Measurements from ENCODE around the gene STK39.

STK39 gene

GRCh38 chr2:168160897-168161296 lies 86.5 kb downstream of the STK39 start:
- H2BK5ac ChIP-seq (ENCODE audit: low read depth, low read length, poor library complexity, severe bottlenecking): no peak overlapping the region

GRCh38 chr2:168159754-168160585 lies 87.4 kb downstream of the STK39 start:
- Histone ChIP-seq H3K4me3 (ENCODE audit: insufficient read depth in 1 of 2, low read depth in 1 of 2, low read length in 2 of 2) (no peak overlapping the region), H4K8ac (ENCODE audit: low read length) (peak overlapping the region; percentile 9), H3K9me3 (ENCODE audit: control insufficient read depth, low read length) (no peaks in the 10 kb centered on the region), H4K91ac (ENCODE audit: low read length) (no peak overlapping the region), H2BK5ac (ENCODE audit: low read depth, low read length, poor library complexity, severe bottlenecking) (no peak overlapping the region), H3K18ac (ENCODE audit: low read depth in 1 of 2, low read length in 2 of 2) (no peak overlapping the region), H2BK120ac (ENCODE audit: low read depth, low read length) (no peak overlapping the region), H3K27me3 (ENCODE audit: control insufficient read depth in 1 of 2, insufficient read depth in 1 of 2, low read length in 2 of 2) (no peaks in the 10 kb centered on the region), H2AFZ (ENCODE audit: low read depth, low read length) (no peak overlapping the region), H3K4me1 (ENCODE audit: control insufficient read depth, insufficient read depth, low read depth, low read length) (peaks cover 1% of the 10 kb centered on the region), H3K23ac (ENCODE audit: low read length in 2 of 2) (peak overlapping the region in 1 of 2 experiments; percentile 67), H2BK15ac (ENCODE audit: low read depth, poor library complexity, severe bottlenecking) (no peak overlapping the region), H3K4ac (ENCODE audit: low read depth in 1 of 2, low read length in 2 of 2) (no peak overlapping the region), H3K4me2 (ENCODE audit: low read length, poor library complexity, severe bottlenecking) (no peak overlapping the region), H2BK12ac (ENCODE audit: low read length in 2 of 2) (no peak overlapping the region), H3K36me3 (ENCODE audit: control insufficient read depth in 1 of 2, insufficient read depth in 2 of 2, low read depth in 1 of 2, low read length in 2 of 2) (peaks cover 0 to 43% of the 10 kb centered on the region in 2 experiments), H2AK5ac (ENCODE audit: low read length, severe bottlenecking) (no peak overlapping the region), H3K9ac (ENCODE audit: low read length) (no peak overlapping the region), H3K79me1 (replicated peaks; ENCODE audit: low read length, poor library complexity, severe bottlenecking) (peaks cover 10% of the 10 kb centered on the region), H3K14ac (ENCODE audit: low read length in 2 of 2) (no peak overlapping the region), H3K27ac (ENCODE audit: low read length, poor library complexity, severe bottlenecking) (no peak overlapping the region)
- 84% methylated on average over 8 of the region's 8 CpGs for WGBS
- no peak for DNase-seq

More at GRCh38 chr2:168160897-168161296, 86.5 kb downstream of the STK39 start:
- H3K4me2 ChIP-seq (ENCODE audit: low read length, poor library complexity, severe bottlenecking): no peak overlapping the region
- H3K4ac ChIP-seq (ENCODE audit: low read depth in 1 of 2, low read length in 2 of 2): no peak overlapping the region
- H2AK5ac ChIP-seq (ENCODE audit: low read length, severe bottlenecking): no peak overlapping the region
- peaks cover 0 to 39% of the 10 kb centered on the region in 2 experiments for H3K36me3 ChIP-seq (ENCODE audit: control insufficient read depth in 1 of 2, insufficient read depth in 2 of 2, low read depth in 1 of 2, low read length in 2 of 2)
- no peak overlapping the region for H3K23ac ChIP-seq (ENCODE audit: low read length in 2 of 2)
- DNase-seq: no peak
- no peak overlapping the region for H4K8ac ChIP-seq (ENCODE audit: low read length)
- H3K9ac ChIP-seq (ENCODE audit: low read length): no peak overlapping the region
- H3K4me1 ChIP-seq (ENCODE audit: control insufficient read depth, insufficient read depth, low read depth, low read length): no peaks in the 10 kb centered on the region
- no peak overlapping the region for H2BK15ac ChIP-seq (ENCODE audit: low read depth, poor library complexity, severe bottlenecking)
- H3K4me3 ChIP-seq (ENCODE audit: insufficient read depth in 1 of 2, low read depth in 1 of 2, low read length in 2 of 2): no peak overlapping the region
- no peaks in the 10 kb centered on the region for H3K9me3 ChIP-seq (ENCODE audit: control insufficient read depth, low read length)
- H4K91ac ChIP-seq (ENCODE audit: low read length): no peak overlapping the region
- H3K79me1 ChIP-seq (replicated peaks; ENCODE audit: low read length, poor library complexity, severe bottlenecking): peaks cover 13% of the 10 kb centered on the region
- no peak overlapping the region for H2AFZ ChIP-seq (ENCODE audit: low read depth, low read length)
- H2BK120ac ChIP-seq (ENCODE audit: low read depth, low read length): no peak overlapping the region
- no peak overlapping the region for H3K27ac ChIP-seq (ENCODE audit: low read length, poor library complexity, severe bottlenecking)
- H2BK12ac ChIP-seq (ENCODE audit: low read length in 2 of 2): no peak overlapping the region
- no peaks in the 10 kb centered on the region for H3K27me3 ChIP-seq (ENCODE audit: control insufficient read depth in 1 of 2, insufficient read depth in 1 of 2, low read length in 2 of 2)
- no peak overlapping the region for H3K14ac ChIP-seq (ENCODE audit: low read length in 2 of 2)
- 69% methylated on average over 6 of the region's 7 CpGs for WGBS
- H3K18ac ChIP-seq (ENCODE audit: low read depth in 1 of 2, low read length in 2 of 2): no peak overlapping the region

DNA sequence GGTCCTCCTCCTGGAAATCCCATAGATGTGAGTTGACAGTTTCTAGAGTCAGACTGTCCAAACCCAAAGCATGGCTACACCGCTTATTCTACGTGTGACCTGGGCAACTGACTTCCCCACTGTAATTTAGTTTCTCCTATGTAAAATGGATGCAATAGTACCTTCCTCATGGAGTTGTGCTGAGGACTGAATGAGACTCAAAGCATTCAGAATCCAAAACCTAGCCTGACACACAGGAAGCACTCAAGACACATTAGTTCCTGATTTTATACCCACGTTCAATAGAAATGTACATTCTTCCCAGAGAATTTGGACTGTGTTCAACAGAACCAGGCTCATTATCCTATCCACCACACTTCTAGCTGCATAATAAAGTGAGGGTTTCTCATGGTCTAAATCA lies 88.8 kb downstream of the STK39 start:
- no peak overlapping the region for H2BK5ac ChIP-seq (ENCODE audit: low read depth, low read length, poor library complexity, severe bottlenecking)
- no peak overlapping the region for H3K4me2 ChIP-seq (ENCODE audit: low read length, poor library complexity, severe bottlenecking)
- H3K14ac ChIP-seq (ENCODE audit: low read length in 2 of 2): no peak overlapping the region
- no peak overlapping the region for H3K27ac ChIP-seq (ENCODE audit: low read length, poor library complexity, severe bottlenecking)
- H2BK120ac ChIP-seq (ENCODE audit: low read depth, low read length): no peak overlapping the region
- H3K27me3 ChIP-seq (ENCODE audit: control insufficient read depth in 1 of 2, insufficient read depth in 1 of 2, low read length in 2 of 2): no peaks in the 10 kb centered on the region
- WGBS: 100% methylated on average over 3 of the region's 3 CpGs
- no peak overlapping the region for H3K18ac ChIP-seq (ENCODE audit: low read depth in 1 of 2, low read length in 2 of 2)
- no peak overlapping the region for H2AK5ac ChIP-seq (ENCODE audit: low read length, severe bottlenecking)
- H2AFZ ChIP-seq (ENCODE audit: low read depth, low read length): no peak overlapping the region
- no peak overlapping the region for H3K4ac ChIP-seq (ENCODE audit: low read depth in 1 of 2, low read length in 2 of 2)
- no peak overlapping the region for H4K8ac ChIP-seq (ENCODE audit: low read length)
- no peak overlapping the region for H4K91ac ChIP-seq (ENCODE audit: low read length)
- DNase-seq: no peak
- H2BK15ac ChIP-seq (ENCODE audit: low read depth, poor library complexity, severe bottlenecking): no peak overlapping the region
- H3K79me1 ChIP-seq (replicated peaks; ENCODE audit: low read length, poor library complexity, severe bottlenecking): peaks cover 10% of the 10 kb centered on the region
- no peak overlapping the region for H2BK12ac ChIP-seq (ENCODE audit: low read length in 2 of 2)
- H3K9ac ChIP-seq (ENCODE audit: low read length): no peak overlapping the region
- no peaks in the 10 kb centered on the region for H3K9me3 ChIP-seq (ENCODE audit: control insufficient read depth, low read length)
- H3K4me3 ChIP-seq (ENCODE audit: insufficient read depth in 1 of 2, low read depth in 1 of 2, low read length in 2 of 2): no peak overlapping the region
- H3K36me3 ChIP-seq (ENCODE audit: control insufficient read depth in 1 of 2, insufficient read depth in 2 of 2, low read depth in 1 of 2, low read length in 2 of 2): peaks cover 0 to 38% of the 10 kb centered on the region in 2 experiments
- H3K4me1 ChIP-seq (ENCODE audit: control insufficient read depth, insufficient read depth, low read depth, low read length): peaks cover 1% of the 10 kb centered on the region
- no peak overlapping the region for H3K23ac ChIP-seq (ENCODE audit: low read length in 2 of 2)

GRCh38 chr2:168157926-168158325 lies 89.5 kb downstream of the STK39 start:
- Histone ChIP-seq H3K4ac (ENCODE audit: low read depth in 1 of 2, low read length in 2 of 2) (no peak overlapping the region), H2AK5ac (ENCODE audit: low read length, severe bottlenecking) (no peak overlapping the region), H2BK5ac (ENCODE audit: low read depth, low read length, poor library complexity, severe bottlenecking) (no peak overlapping the region), H3K4me3 (ENCODE audit: insufficient read depth in 1 of 2, low read depth in 1 of 2, low read length in 2 of 2) (no peak overlapping the region), H3K4me2 (ENCODE audit: low read length, poor library complexity, severe bottlenecking) (no peak overlapping the region), H3K23ac (ENCODE audit: low read length in 2 of 2) (no peak overlapping the region), H3K9ac (ENCODE audit: low read length) (no peak overlapping the region), H3K18ac (ENCODE audit: low read depth in 1 of 2, low read length in 2 of 2) (no peak overlapping the region), H3K27ac (ENCODE audit: low read length, poor library complexity, severe bottlenecking) (no peak overlapping the region), H3K36me3 (ENCODE audit: control insufficient read depth in 1 of 2, insufficient read depth in 2 of 2, low read depth in 1 of 2, low read length in 2 of 2) (peaks cover 0 to 32% of the 10 kb centered on the region in 2 experiments), H4K8ac (ENCODE audit: low read length) (no peak overlapping the region), H4K91ac (ENCODE audit: low read length) (no peak overlapping the region), H3K4me1 (ENCODE audit: control insufficient read depth, insufficient read depth, low read depth, low read length) (peaks cover 1% of the 10 kb centered on the region), H2BK120ac (ENCODE audit: low read depth, low read length) (no peak overlapping the region), H3K27me3 (ENCODE audit: control insufficient read depth in 1 of 2, insufficient read depth in 1 of 2, low read length in 2 of 2) (no peaks in the 10 kb centered on the region), H2AFZ (ENCODE audit: low read depth, low read length) (no peak overlapping the region), H2BK12ac (ENCODE audit: low read length in 2 of 2) (no peak overlapping the region), H3K14ac (ENCODE audit: low read length in 2 of 2) (no peak overlapping the region), H2BK15ac (ENCODE audit: low read depth, poor library complexity, severe bottlenecking) (no peak overlapping the region), H3K9me3 (ENCODE audit: control insufficient read depth, low read length) (no peaks in the 10 kb centered on the region), H3K79me1 (replicated peaks; ENCODE audit: low read length, poor library complexity, severe bottlenecking) (peaks cover 10% of the 10 kb centered on the region)
- WGBS: 96% methylated on average over 2 of the region's 2 CpGs
- DNase-seq: no peak

All from mesenchymal stem cell (in vitro differentiated cells and primary cell).